ENCODE data around the gene ING3. TPM values are rescaled to one million over a fixed set of nuclear protein-coding genes. Genes with fewer than 3 reads are reported as not detected.

ING3 gene
- total and polyA plus RNA-seq, 2 of the 13 experiments (the other 11 are each of a cell fraction or from before 2014, with no cell fraction given): 6.9 to 12.8 TPM

DNA sequence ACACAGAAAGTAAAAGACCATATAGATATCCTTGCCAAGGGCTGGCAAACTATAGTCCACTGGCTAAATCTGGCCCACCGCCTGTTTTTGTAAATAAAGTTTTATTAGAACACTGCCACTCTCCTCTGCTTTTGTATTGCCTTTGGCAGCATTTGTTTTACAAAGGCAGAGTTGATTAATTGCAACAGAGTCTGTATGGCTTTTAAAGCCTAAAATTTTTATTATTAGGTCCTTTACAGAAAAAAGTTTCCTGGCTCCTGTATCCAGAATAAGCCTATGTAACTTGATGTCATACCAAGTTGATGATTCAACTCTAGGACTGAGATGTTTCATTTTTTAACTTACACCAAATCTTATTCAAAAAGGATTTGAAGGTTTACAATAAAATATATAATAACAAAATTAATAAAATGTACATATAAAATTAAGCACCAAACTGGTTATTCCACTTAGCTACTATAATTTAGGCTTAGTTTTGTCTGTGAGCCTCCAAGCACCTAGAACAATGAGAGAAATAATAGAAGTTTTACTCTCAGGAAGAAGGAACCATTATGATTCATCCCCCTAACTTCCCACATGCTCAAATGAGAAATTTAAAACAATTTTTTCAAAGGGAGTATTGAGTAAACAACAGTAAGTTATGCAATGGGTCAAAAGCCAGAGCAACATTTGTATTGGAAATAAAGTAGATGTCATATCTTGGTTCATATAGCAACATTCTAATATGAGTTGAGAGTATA, 69.8 kb downstream of the ING3 start (continued):
- TF ChIP-seq, protein P1, sequence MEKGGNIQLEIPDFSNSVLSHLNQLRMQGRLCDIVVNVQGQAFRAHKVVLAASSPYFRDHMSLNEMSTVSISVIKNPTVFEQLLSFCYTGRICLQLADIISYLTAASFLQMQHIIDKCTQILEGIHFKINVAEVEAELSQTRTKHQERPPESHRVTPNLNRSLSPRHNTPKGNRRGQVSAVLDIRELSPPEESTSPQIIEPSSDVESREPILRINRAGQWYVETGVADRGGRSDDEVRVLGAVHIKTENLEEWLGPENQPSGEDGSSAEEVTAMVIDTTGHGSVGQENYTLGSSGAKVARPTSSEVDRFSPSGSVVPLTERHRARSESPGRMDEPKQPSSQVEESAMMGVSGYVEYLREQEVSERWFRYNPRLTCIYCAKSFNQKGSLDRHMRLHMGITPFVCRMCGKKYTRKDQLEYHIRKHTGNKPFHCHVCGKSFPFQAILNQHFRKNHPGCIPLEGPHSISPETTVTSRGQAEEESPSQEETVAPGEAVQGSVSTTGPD (CRISPR knock-in tag; IDR thresholded peaks at IDR 0.05): no peak

GRCh38 chr7:121020989-121021969, 70.7 kb downstream of the ING3 start:
- no peaks in the 10 kb centered on the region for H3K36me3 ChIP-seq (replicated peaks in 1 of 2; ENCODE audit: control insufficient read depth in 1 of 2, insufficient read depth in 2 of 2, low read length in 2 of 2)
- no peak overlapping the region for H3K27ac ChIP-seq (ENCODE audit: extremely low read length, insufficient read depth, low read length)
- intact Hi-C loops (cut with micrococcal nuclease; ENCODE audit: unreplicated experiment): no loop called here
- no peak overlapping the region for H3K4me2 ChIP-seq (ENCODE audit: low read depth, low read length)
- peaks cover 26% of the 10 kb centered on the region for H3K4me1 ChIP-seq (ENCODE audit: insufficient read depth, low read length)
- in situ Hi-C loops (cut with HindIII; ENCODE audit: extremely low pct_ligation_motif_present, low pct_unique_long_range_greater_than_20kb): no loop called here
- H3K79me2 ChIP-seq (ENCODE audit: insufficient read depth, low read length): no peaks in the 10 kb centered on the region
- H4K20me1 ChIP-seq (ENCODE audit: insufficient read depth, low read length): no peaks in the 10 kb centered on the region
- ChIA-PET CTCF (ENCODE audit: low intra/inter-chr PET ratio, low total read pairs) (no interaction called here), POLR2A (no interaction called here)
- TF ChIP-seq, protein P2, sequence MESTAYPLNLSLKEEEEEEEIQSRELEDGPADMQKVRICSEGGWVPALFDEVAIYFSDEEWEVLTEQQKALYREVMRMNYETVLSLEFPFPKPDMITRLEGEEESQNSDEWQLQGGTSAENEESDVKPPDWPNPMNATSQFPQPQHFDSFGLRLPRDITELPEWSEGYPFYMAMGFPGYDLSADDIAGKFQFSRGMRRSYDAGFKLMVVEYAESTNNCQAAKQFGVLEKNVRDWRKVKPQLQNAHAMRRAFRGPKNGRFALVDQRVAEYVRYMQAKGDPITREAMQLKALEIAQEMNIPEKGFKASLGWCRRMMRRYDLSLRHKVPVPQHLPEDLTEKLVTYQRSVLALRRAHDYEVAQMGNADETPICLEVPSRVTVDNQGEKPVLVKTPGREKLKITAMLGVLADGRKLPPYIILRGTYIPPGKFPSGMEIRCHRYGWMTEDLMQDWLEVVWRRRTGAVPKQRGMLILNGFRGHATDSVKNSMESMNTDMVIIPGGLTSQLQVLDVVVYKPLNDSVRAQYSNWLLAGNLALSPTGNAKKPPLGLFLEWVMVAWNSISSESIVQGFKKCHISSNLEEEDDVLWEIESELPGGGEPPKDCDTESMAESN (CRISPR knock-in tag; conservative IDR thresholded peaks at IDR 0.05): no peak
- TF ChIP-seq AGO1 (IDR thresholded peaks at IDR 0.05; ENCODE audit: low read depth, low read length, poor library complexity, severe bottlenecking): no peak
- TF ChIP-seq, protein P3, sequence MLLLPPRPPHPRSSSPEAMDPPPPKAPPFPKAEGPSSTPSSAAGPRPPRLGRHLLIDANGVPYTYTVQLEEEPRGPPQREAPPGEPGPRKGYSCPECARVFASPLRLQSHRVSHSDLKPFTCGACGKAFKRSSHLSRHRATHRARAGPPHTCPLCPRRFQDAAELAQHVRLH (CRISPR knock-in tag; IDR thresholded peaks at IDR 0.05; ENCODE audit: borderline replicate concordance, low read depth): no peak
- no peak for TF ChIP-seq ZNF773 (CRISPR knock-in tag; IDR thresholded peaks at IDR 0.05; ENCODE audit: borderline replicate concordance)
- no peak for TF ChIP-seq ZNF556 (CRISPR knock-in tag; IDR thresholded peaks at IDR 0.05; ENCODE audit: borderline replicate concordance)
- no peak for TF ChIP-seq ZNF776 (CRISPR knock-in tag; IDR thresholded peaks at IDR 0.05)
- no peak for TF ChIP-seq SUZ12 (IDR thresholded peaks at IDR 0.05; ENCODE audit: low read depth, low read length)
- DNase-seq (ENCODE audit: low spot score) (no peak), ATAC-seq (no peak), FAIRE-seq (no peak)
- WGBS (ENCODE audit: low lambda C conversion rate): 1% methylated on average over 5 of the region's 5 CpGs
- H3K27me3 ChIP-seq (ENCODE audit: control insufficient read depth in 1 of 2, insufficient read depth in 2 of 2, low read length in 2 of 2): no peaks in the 10 kb centered on the region
- H3K4me3 ChIP-seq (replicated peaks in 1 of 3; ENCODE audit: insufficient read depth in 1 of 3, low read depth in 2 of 3, low read length in 3 of 3): no peak overlapping the region
- no peak overlapping the region for H2AFZ ChIP-seq (ENCODE audit: low read length)
- H3K9me3 ChIP-seq (ENCODE audit: low read length): no peaks in the 10 kb centered on the region
- BruUV-seq (replicated peaks): no TSS peak
- no peak overlapping the region for H3K9ac ChIP-seq (ENCODE audit: insufficient read depth, low read depth, low read length)
